GM19328 (cell line): Measurements from ENCODE around the gene STX16.
"Not testable (repeated sequence)": the region's sequence is repeated elsewhere in the genome, so short reads cannot be mapped to it uniquely, and the experiment has no call there.

Source experiments
- ATAC-seq: cut with Tn5 transposase; IDR thresholded peaks from one replicate; pipeline ENCODE4 v1.9.1; 2021; ENCODE audit warnings: mild to moderate bottlenecking, moderate library complexity; ENCODE audit not compliant: unreplicated experiment

STX16 gene

GRCh38 chr20:58635279-58635665, 15.8 kb upstream of the STX16 start:
- ATAC-seq = no peak

- ATAC-seq = no peak
Measured at GRCh38 chr20:58636396-58636982, 14.6 kb upstream of the STX16 start.

GRCh38 chr20:58636983-58637421, 14.1 kb upstream of the STX16 start:
- no peak for ATAC-seq

GRCh38 chr20:58637466-58638213, 13.4 kb upstream of the STX16 start:
- no peak for ATAC-seq

GRCh38 chr20:58638467-58639181, 12.5 kb upstream of the STX16 start:
- no peak for ATAC-seq

- no peak for ATAC-seq
Measured at GRCh38 chr20:58639182-58640146, 11.6 kb upstream of the STX16 start.

GRCh38 chr20:58640446-58640845, 10.6 kb upstream of the STX16 start:
- no peak for ATAC-seq

GRCh38 chr20:58642441-58642840, 8.6 kb upstream of the STX16 start:
- no peak for ATAC-seq

- ATAC-seq = not testable (repeated sequence)
Measured at GRCh38 chr20:58642896-58643295, 8.2 kb upstream of the STX16 start.

- no peak for ATAC-seq
Measured at GRCh38 chr20:58645412-58645968, 5.6 kb upstream of the STX16 start.

GRCh38 chr20:58646257-58646656, 4.8 kb upstream of the STX16 start:
- no peak for ATAC-seq

GRCh38 chr20:58646703-58647102, 4.4 kb upstream of the STX16 start:
- no peak for ATAC-seq

GRCh38 chr20:58647162-58647795, 3.8 kb upstream of the STX16 start:
- ATAC-seq = no peak

- no peak for ATAC-seq
Measured at GRCh38 chr20:58647796-58648501, 3.1 kb upstream of the STX16 start.

GRCh38 chr20:58648502-58648825, 2.6 kb upstream of the STX16 start:
- ATAC-seq = not testable (repeated sequence)

- ATAC-seq = no peak
Measured at GRCh38 chr20:58649288-58650180, 1.5 kb upstream of the STX16 start.

- ATAC-seq = no peak
Measured at GRCh38 chr20:58650181-58650775, 805 bp upstream of the STX16 start.

- ATAC-seq = no peak
Measured at GRCh38 chr20:58651559-58651945, 469 bp downstream of the STX16 start.
